Fibroblast of skin of abdomen (primary cell): ENCODE data around the gene MCRIP2.

Experiments used
- DNase-seq: peaks from one replicate; pipeline ENCODE4 v3.0.0-alpha.2; 2013

Gene MCRIP2

DNA sequence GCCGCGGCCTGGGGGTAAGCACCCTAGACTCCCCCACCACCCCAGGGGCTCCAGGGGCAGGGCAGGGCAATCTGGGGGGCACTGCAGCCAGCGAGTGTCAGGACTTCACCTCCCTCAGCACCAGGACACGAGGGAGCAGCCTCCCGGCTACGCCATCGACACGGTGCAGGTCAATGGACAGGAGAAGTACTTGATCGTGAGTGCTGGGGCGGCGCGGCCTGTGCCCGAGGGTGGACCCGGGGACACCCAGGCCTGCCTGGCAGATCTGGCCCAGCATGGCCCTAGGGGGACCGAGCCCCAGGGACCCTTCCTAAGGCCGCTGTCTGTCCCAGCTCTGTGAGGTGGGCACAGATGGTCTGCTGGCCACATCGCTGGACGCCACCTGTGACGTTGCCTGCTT lies 30.7 kb downstream of the MCRIP2 start:
- DNase-seq, result no peak

DNA sequence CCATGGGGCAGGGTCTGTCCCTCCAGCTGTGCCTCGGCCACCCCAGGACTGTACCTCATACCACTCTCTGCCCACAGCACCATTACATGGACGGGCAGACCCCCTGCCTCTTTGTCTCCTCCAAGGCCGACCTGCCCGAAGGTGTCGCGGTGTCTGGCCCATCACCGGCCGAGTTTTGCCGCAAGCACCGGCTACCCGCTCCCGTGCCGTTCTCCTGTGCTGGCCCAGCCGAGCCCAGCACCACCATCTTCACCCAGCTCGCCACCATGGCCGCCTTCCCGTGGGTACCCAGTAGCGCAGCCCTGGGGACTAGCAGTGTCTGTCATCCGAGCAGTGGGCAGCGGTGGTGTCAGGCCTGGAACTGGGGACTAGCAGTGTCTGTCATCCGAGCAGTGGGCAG lies 31.2 kb downstream of the MCRIP2 start:
- no peak for DNase-seq

DNA sequence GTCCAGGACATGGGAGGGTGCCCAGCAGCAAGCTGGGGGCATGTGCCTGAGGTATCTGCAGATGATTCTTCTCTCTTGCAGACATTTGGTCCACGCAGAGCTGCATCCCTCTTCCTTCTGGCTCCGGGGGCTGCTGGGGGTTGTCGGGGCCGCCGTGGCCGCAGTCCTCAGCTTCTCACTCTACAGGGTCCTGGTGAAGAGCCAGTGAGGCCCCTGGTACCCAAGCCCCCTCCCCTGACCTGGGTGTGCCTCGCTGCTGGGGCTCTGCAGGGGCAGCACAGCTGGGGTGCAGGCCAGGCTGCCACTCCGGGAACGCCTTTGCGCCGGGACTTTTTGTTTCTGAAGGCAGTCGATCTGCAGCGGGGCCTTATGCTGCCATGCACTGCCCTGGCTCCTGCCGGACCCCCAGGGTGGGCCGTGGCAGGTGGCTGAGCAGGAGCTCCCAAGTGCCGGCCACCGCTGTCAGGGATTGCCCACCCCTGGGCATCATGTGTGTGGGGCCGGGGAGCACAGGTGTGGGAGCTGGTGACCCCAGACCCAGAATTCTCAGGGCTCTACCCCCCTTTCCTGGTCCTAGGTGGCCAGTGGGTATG lies 31.9 kb downstream of the MCRIP2 start:
- no peak for DNase-seq

DNA sequence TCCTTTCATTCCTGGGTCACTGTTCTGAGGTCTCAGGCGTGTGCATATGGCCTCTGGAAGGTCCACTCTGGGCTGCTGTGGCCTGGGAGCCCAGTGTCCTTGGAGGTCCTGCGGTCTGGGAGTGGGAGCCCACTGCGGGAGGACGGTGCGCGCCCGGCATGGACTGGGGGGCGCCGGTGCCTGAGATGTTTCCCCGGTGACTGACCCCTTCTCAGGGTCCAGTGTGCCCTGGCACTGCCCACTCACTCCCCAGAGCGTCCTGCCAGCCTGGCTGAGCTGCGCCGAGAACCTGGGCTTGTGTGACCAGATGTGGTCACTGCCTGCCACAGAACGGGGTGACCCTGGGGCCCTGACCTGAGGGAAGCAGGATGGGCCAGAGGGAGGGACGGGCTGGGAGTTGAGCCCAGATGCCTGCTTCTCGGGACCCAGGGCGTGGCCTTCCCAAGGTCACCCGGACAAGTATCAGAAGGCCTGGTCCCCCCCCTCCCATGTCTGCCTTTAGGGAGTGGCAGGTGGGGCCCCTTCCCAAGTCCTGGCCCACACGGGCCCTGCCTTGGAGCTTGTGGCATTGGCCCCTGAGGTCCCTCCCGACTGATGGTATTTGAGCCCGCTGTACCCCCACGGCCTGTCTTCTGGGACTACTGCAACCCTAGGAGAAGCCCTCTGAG lies 32.7 kb downstream of the MCRIP2 start:
- no peak for DNase-seq

DNA sequence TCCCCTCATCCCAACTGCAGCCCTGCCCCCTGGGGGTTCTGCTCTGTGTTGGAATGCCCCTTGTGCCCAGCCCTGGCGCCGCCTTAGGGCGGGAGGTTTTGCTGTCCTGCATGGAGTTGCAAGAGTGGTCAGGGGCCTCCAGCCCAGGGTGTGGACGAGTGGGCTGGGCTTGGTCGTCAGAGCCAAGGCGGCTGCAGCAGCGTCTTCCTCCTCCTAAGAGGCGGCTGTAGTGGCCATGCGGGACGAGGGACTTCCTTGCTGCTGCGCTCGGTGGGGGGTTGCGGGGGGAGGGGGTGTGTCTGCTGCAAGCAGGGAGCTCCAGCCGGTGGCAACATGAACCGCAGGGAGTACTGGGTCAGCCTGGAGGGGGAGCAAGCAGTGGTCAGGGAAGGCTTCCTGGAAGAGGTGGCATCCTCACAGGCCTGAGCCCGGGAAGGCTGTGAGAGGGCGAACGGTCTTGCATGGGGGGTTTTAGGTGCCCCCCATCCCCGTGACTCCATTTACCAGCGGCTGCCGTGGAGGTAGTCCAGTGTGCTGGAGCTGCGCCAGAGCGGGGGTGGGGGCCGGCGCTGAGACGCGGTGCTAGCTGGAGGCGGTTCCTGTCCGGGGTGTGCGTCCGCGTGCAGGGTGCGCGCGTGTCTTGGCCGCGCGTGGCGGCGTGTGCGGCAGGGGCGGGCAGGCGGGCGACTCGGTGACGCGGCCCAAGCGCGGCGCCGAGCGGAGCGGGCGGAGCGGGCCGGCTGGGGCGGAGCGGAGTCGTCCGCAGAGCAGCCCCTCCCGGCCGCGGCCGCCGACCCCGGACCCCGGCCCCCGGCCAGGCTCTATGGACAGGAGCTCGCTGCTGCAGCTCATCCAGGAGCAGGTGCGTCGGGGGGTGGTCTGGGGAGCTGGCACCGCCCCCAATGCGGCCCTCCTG lies 33.6 kb downstream of the MCRIP2 start, which contains the start of gene RHBDL1:
RHBDL1 (plus strand) TSS at position 704 of the 916 bp plus-strand sequence; CDS start at position 824, 120 bp downstream.
- peak; percentile 34 for DNase-seq

DNA sequence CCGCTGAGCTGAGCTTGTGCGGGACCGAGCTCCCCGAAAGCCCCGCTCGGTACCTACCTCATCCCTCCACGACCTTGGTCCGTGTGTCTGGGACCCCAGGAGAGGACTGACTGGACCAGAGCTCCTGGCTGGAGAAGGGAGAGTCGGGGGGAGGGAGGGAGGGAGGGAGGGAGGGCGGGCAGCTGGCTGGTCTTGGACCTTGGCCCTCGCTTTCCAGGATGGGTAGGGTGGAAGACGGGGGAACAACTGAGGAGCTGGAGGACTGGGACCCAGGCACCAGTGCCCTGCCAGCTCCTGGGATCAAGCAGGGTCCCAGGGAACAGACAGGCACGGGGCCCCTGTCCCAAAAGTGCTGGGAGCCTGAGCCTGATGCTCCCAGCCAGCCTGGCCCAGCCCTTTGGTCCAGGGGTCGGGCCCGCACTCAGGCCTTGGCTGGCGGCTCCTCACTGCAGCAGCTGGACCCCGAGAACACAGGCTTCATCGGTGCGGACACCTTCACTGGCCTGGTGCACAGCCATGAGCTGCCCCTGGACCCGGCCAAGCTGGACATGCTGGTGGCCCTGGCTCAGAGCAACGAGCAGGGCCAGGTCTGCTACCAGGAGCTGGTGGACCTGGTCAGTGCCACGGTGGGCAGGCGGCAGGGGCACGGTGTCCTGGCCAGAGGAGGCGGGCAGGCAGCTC lies 34.4 kb downstream of the MCRIP2 start:
- DNase-seq, result no peak

DNA sequence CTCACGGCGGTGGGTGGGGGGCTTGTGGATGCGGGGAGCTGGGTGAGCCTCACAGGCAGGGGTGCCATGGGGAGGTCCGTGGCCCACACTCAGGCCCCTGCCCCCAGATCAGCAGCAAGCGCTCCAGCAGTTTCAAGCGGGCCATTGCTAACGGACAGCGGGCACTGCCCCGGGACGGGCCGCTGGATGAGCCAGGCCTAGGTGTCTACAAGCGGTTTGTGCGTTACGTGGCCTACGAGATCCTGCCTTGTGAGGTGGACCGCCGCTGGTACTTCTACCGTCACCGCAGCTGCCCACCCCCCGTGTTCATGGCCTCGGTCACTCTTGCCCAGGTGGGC lies 34.9 kb downstream of the MCRIP2 start:
- DNase-seq, result no peak

DNA sequence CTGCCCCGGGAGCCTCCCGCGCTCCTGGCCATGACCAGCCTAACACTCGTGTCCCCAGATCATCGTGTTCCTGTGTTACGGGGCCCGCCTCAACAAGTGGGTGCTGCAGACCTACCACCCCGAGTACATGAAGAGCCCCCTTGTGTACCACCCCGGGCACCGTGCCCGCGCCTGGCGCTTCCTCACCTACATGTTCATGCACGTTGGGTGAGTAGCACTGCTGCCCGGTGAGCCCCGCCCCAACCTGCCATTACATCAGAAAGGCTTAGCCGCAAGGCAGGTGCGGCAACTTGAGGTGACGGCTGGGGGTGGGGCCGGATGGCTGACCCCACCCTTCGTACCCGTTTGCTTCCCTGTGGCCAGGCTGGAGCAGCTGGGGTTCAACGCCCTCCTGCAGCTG lies 35.3 kb downstream of the MCRIP2 start:
- DNase-seq, result no peak

DNA sequence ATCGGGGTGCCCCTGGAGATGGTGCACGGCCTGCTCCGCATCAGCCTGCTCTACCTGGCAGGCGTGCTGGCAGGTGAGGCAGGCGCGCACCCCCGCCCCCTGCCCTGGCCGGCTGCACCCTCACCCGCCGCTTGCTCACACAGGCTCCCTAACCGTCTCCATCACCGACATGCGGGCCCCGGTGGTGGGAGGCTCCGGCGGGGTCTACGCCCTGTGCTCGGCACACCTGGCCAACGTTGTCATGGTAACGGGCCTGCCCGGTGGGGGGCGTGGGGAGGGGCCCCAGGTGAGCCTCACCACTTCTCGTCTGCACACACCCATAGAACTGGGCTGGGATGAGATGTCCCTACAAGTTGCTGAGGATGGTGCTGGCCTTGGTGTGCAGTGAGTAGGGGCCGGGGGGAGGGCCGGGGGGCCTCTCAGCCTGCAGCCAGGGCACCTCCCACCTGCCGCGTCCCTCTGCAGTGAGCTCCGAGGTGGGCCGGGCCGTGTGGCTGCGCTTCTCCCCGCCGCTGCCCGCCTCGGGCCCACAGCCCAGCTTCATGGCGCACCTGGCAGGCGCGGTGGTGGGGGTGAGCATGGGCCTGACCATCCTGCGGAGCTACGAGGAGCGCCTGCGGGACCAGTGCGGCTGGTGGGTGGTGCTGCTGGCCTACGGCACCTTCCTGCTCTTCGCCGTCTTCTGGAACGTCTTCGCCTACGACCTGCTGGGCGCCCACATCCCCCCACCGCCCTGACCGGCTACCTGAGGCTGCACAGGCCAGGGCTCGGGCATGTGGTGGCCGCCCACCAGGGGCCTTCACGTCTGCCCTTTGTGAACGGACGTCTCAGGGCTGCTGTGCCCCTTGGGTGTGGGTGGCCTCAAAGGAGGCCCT lies 35.9 kb downstream of the MCRIP2 start:
- DNase-seq, result no peak

DNA sequence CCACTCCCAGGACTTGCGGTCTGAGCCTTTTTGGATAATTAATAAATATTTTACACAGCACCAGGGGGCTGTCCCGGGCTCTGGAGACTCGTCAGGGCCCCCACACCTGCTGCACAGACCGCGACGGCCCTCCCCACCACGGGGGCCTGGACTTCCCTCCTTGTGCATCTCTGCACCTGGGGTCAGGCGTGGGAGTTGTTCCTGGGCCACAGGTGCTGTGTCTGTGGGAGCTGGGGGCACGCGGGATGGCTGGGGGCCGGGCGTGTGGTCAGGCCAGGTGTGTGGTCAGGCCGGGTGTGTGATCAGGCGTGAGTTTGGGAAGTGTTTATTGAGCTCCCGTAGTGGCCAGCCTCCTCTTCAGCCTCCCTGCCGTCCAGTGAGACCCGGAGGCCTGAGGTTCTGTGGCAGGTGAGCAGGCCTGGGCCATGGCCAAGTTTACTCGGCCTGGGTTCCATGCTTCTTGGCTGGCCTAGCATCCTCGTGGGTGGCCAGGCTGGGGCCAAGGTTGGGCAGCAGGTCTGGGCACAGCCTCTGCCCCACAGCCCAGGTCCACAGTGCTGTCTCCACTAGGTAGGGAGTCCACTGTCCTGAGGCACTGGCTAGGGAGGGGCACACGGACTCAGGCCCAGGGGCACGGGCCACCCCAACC lies 36.7 kb downstream of the MCRIP2 start:
- DNase-seq, result no peak

DNA sequence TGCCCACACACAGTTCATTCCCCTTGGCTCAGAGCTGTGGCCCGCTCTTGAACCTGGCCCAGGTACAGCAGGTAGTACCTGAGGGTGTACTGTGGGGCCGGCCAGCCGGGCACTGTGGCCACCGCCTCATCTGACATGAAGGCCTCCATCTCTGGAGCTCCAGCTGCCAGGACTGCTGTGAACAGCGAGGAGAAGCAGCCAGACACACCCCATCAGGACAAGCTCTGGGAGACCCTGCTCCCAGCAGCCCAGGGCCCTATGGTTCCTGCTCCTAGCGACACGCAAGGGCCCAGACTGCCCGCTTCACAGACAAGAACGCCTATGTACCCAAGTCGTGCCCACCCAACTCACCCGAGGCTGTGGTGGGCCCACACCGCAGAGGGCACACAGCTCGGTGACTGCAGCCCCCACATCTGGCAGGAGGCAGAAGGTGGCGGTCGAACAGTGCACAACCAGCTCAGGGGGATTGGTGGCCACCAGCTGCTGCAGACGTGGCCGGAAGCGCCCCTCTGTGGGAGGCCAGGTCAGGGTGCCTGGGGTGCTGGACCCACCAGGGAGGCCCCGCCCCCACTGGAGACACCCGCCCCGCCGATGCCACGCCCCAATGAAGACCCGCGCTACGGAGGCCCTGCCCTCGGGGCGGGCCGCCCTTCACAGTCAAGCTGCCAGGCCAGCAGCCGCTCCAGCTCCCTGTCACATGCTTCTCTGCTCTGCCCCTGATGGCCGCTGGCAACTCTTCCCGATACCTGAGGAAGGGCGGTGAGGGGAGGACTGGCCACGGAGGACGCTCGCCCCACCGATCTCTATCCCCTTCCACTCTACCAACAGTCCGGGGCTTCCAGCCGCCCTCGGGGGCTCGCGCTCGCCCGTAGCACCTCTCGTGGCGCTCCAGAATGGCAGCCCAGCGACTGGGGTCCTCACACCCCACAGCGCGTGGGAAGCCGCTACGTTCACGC lies 37.5 kb downstream of the MCRIP2 start:
- peak; percentile 55 for DNase-seq

DNA sequence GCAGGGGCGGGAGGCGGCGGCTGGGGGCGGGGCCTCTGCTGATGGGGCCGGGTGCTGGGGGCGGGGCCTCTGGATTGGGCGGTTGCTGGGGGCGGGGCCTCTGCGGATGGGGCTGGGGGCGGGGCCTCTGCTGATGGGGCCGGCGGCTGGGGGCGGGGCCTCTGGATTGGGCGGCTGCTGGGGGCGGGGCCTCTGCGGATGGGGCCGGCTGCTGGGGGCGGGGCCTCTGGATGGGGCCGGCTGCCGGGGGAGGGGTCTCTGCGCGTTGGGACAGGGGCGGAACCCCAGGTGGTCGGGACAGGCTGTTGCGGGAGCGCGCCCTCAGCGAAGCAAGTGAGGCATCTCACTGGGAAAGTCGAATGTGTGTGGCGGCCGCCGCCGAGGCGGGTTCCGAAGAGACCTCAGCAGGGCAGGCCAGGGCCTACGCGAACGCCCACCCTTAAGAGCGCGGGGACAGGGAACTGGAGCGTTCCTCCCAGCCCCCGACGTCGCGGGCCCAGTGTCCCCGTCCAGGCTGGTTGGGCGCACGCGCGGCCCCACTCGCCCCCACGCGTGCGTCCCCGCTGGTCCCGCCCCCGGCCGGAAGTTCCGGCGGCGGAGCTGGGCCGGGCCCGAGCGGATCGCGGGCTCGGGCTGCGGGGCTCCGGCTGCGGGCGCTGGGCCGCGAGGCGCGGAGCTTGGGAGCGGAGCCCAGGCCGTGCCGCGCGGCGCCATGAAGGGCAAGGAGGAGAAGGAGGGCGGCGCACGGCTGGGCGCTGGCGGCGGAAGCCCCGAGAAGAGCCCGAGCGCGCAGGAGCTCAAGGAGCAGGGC lies 38.4 kb downstream of the MCRIP2 start, which contains the start of gene STUB1:
STUB1 (plus strand) TSS at position 597 of the 811 bp plus-strand sequence; CDS start at position 713, 116 bp downstream.
- DNase-seq, result peak; percentile 85

DNA sequence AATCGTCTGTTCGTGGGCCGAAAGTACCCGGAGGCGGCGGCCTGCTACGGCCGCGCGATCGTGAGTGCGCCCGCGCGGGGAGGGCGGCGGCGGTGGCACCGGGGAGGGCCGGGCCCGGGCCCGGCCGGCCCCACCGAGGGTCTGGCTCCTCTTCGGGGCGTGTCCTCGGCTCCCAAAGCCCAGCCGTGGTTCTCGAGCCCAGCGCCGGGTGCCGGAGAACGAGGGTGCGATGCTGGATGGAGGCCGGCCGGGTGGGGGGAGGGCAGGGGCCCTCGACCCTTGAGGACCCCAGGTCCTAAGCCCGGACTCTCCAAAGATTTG lies 39.0 kb downstream of the MCRIP2 start:
- DNase-seq, result no peak

DNA sequence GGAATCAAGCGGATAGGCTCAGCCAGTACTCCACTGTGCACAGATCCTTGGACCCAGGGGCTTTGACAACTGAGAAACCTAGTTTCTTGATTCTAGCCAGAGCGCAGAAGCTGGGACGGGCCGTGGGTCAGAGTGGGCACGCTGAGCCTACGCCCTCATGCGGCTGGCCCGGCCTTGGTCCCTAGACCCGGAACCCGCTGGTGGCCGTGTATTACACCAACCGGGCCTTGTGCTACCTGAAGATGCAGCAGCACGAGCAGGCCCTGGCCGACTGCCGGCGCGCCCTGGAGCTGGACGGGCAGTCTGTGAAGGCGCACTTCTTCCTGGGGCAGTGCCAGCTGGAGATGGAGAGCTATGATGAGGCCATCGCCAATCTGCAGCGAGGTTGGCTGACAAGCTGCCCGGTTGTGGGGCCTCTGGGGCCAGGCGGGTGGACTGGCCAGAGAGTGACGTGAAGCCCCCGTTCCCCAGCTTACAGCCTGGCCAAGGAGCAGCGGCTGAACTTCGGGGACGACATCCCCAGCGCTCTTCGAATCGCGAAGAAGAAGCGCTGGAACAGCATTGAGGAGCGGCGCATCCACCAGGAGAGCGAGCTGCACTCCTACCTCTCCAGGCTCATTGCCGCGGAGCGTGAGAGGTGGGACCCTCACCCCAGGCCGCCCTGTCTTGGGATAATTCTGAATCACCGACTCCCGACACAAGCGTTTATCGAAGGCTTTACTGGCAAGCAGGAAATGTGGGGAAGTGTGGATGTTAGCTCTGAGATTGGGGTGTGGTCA lies 39.5 kb downstream of the MCRIP2 start:
- peak; percentile 26 for DNase-seq

DNA sequence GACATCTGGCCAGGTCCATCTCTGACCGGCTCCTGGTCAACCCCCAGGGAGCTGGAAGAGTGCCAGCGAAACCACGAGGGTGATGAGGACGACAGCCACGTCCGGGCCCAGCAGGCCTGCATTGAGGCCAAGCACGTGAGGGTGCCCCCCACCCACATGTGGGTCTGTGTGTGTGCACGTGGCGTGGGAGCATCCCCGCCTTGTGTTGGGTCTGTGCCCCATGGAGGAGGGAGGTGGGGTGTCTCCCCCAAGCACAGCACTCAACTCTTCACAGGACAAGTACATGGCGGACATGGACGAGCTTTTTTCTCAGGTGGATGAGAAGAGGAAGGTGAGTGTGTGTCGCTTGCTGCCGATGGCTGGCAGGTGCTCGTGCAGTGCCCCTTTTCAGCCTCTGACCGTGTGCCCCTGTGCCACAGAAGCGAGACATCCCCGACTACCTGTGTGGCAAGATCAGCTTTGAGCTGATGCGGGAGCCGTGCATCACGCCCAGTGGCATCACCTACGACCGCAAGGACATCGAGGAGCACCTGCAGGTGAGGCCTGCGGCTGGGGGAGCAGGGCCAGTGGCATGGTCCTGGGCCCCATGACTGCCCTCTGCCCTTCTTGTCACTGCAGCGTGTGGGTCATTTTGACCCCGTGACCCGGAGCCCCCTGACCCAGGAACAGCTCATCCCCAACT lies 40.3 kb downstream of the MCRIP2 start:
- no peak for DNase-seq

DNA sequence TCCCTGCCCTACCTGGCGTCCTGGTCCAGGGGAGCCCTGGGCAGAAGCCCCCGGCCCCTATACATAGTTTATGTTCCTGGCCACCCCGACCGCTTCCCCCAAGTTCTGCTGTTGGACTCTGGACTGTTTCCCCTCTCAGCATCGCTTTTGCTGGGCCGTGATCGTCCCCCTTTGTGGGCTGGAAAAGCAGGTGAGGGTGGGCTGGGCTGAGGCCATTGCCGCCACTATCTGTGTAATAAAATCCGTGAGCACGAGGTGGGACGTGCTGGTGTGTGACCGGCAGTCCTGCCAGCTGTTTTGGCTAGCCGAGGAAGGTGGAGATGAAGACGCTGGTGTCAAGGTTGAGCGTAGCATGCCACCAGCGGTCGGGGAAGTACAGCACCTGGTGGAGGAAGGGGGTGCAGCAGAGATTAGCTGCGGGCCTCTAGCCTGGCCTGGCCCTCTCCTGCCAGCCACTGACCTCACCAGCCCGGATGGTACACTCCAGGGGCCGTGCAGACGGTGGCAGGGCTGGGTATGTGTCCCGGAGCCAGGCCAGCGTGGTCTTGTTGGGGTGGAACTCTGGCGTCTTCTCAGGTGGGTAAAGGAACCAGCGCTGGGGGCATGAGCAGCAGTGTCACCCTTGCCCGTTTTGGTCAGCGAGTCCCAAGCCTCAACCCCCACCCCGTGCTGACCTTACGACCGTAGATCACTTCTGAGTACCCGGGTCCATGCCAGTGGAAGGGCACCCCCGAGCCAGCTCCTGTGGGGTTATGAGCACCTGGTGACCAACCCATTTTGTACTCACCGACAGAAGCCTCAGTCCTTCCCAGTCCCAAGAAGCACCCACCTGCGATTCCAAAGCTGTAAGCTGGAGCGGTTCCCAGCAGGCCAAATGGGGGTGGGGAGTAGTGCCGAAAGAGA lies 41.1 kb downstream of the MCRIP2 start:
- DNase-seq, result no peak
